Astrocyte (in vitro differentiated cells and primary cell): ENCODE results near the gene WNT7A. TPM values are rescaled to one million over a fixed set of nuclear protein-coding genes. Genes with fewer than 3 reads are reported as not detected.

Experiments used
- DNase-seq: peaks from one replicate; pipeline ENCODE4 v3.0.0-alpha.2; 2010; ENCODE audit warnings: low read depth
- FAIRE-seq: peaks from 2 replicates; lab custom pipeline; 2011; peaks lifted over from hg19 to GRCh38; lab: Jason Lieb, UNC
- H2AFZ ChIP-seq: 2 replicates; pipeline ENCODE4 v1.6.0; 2012; ENCODE audit warnings: low read depth, low read length, inconsistent platforms
- H3K27ac ChIP-seq: 2 replicates; pipeline ENCODE4 v1.5.1; 2011; ENCODE audit warnings: low read depth, low read length, inconsistent platforms
- H3K27me3 ChIP-seq: 2 replicates; pipeline ENCODE4 v1.6.0; 2011; ENCODE audit warnings: low read length, inconsistent platforms; ENCODE audit not compliant: insufficient read depth
- H3K36me3 ChIP-seq: 2 replicates; pipeline ENCODE4 v1.5.1; 2011; ENCODE audit warnings: low read length, inconsistent platforms; ENCODE audit not compliant: insufficient read depth
- H3K4me1 ChIP-seq: 2 replicates; pipeline ENCODE4 v1.5.1; 2011; ENCODE audit warnings: low read length, inconsistent platforms; ENCODE audit not compliant: insufficient read depth
- H3K4me2 ChIP-seq: 2 replicates; pipeline ENCODE4 v1.6.0; 2012; ENCODE audit warnings: low read length, inconsistent platforms
- H3K4me3 ChIP-seq: 2 replicates; pipeline ENCODE4 v1.5.1; 2011; ENCODE audit warnings: low read depth, mild to moderate bottlenecking, low read length, inconsistent platforms; ENCODE audit not compliant: insufficient read depth
- H3K79me2 ChIP-seq: 2 replicates; pipeline ENCODE4 v1.6.0; 2012; ENCODE audit warnings: mild to moderate bottlenecking, low read length, inconsistent platforms; ENCODE audit not compliant: insufficient read depth
- H3K9ac ChIP-seq: 2 replicates; pipeline ENCODE4 v1.6.0; 2012; ENCODE audit warnings: mild to moderate bottlenecking, low read length, inconsistent platforms
- H3K9me3 ChIP-seq: 2 replicates; pipeline ENCODE4 v1.5.1; 2012; ENCODE audit warnings: low read depth, mild to moderate bottlenecking, low read length, inconsistent platforms; ENCODE audit not compliant: insufficient read depth
- H4K20me1 ChIP-seq: 2 replicates; pipeline ENCODE4 v1.6.0; 2012; ENCODE audit warnings: low read length, inconsistent platforms; ENCODE audit not compliant: insufficient read depth
- H3K27ac Mint-ChIP-seq: one replicate; pipeline ENCODE4 v1.8.0; 2021; ENCODE audit warnings: mild to moderate bottlenecking, mixed read lengths; ENCODE audit not compliant: unreplicated experiment
- H3K27me3 Mint-ChIP-seq: one replicate; pipeline ENCODE4 v1.8.0; 2021; ENCODE audit warnings: low read depth, mixed read lengths; ENCODE audit not compliant: unreplicated experiment
- H3K36me3 Mint-ChIP-seq: one replicate; pipeline ENCODE4 v1.8.0; 2021; ENCODE audit warnings: low read depth, mixed read lengths; ENCODE audit not compliant: unreplicated experiment
- H3K4me1 Mint-ChIP-seq: one replicate; pipeline ENCODE4 v1.8.0; 2021; ENCODE audit warnings: low read depth, mixed read lengths; ENCODE audit not compliant: unreplicated experiment
- H3K4me3 Mint-ChIP-seq: one replicate; pipeline ENCODE4 v1.8.0; 2021; ENCODE audit warnings: mild to moderate bottlenecking, moderate library complexity, mixed read lengths; ENCODE audit not compliant: unreplicated experiment
- H3K9me3 Mint-ChIP-seq: one replicate; pipeline ENCODE4 v1.8.0; 2021; ENCODE audit warnings: mild to moderate bottlenecking, mixed read lengths; ENCODE audit not compliant: unreplicated experiment
- EZH2 ChIP-seq: IDR thresholded peaks from 2 replicates; pipeline ENCODE4 v1.6.1; 2012; ENCODE audit warnings: mild to moderate bottlenecking, low read length, inconsistent platforms; ENCODE audit not compliant: insufficient read depth
- total RNA-seq: library from RNA; stranded (reverse); gene quantifications from 2 replicates; pipeline ENCODE4 v1.2.1, GENCODE V29; 2021
- TF ChIP-seq, protein P1 (sequence below): IDR thresholded peaks from 2 replicates; pipeline ENCODE4 v1.5.1; 2011; ENCODE audit warnings: low read depth, mild to moderate bottlenecking, inconsistent platforms, low read length, moderate library complexity; ENCODE audit not compliant: insufficient read depth

WNT7A gene
- total RNA-seq, 1 donor from 2014 or later = 1.7 TPM

DNA sequence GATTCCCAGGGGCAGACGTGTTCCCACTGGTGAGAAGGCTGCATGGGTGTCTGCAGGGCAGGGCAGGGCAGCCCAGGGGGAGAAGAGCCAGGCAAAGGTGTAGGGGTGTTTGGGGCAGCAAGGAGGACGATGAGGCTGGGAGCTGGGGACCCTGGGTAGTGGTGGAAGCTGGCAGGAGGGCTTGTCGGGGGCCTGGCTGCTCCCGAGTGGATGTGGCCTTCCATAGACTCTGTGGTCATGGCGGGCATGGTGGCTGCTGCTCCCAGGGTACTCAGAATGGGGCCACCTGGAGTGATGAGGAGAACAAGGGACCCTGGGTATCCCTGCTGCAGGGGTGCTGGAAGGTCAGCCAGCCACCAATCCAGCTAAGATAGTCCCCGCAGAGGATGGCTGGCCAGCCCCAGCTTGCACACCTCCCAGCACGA, 107.5 kb downstream of the WNT7A start:
- DNase-seq = no peak
- H3K9me3 Mint-ChIP-seq = peaks cover 1% of the 10 kb centered on the region
- Histone ChIP-seq H3K27me3 (no peaks in the 10 kb centered on the region), H3K9ac (no peak overlapping the region), H3K4me2 (no peak overlapping the region), H3K4me1 (no peaks in the 10 kb centered on the region), H3K27ac (no peak overlapping the region), H3K79me2 (no peaks in the 10 kb centered on the region), H4K20me1 (no peaks in the 10 kb centered on the region), H3K4me3 (no peak overlapping the region), H2AFZ (no peak overlapping the region), H3K9me3 (no peaks in the 10 kb centered on the region), H3K36me3 (no peaks in the 10 kb centered on the region)
- FAIRE-seq = no peak
- no peak for TF ChIP-seq EZH2
- TF ChIP-seq, protein P1, sequence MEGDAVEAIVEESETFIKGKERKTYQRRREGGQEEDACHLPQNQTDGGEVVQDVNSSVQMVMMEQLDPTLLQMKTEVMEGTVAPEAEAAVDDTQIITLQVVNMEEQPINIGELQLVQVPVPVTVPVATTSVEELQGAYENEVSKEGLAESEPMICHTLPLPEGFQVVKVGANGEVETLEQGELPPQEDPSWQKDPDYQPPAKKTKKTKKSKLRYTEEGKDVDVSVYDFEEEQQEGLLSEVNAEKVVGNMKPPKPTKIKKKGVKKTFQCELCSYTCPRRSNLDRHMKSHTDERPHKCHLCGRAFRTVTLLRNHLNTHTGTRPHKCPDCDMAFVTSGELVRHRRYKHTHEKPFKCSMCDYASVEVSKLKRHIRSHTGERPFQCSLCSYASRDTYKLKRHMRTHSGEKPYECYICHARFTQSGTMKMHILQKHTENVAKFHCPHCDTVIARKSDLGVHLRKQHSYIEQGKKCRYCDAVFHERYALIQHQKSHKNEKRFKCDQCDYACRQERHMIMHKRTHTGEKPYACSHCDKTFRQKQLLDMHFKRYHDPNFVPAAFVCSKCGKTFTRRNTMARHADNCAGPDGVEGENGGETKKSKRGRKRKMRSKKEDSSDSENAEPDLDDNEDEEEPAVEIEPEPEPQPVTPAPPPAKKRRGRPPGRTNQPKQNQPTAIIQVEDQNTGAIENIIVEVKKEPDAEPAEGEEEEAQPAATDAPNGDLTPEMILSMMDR = no peak
- peaks cover 15% of the 10 kb centered on the region for H3K4me1 Mint-ChIP-seq
- no peak overlapping the region for H3K4me3 Mint-ChIP-seq
- peaks cover 14% of the 10 kb centered on the region for H3K27me3 Mint-ChIP-seq
- H3K36me3 Mint-ChIP-seq = no peaks in the 10 kb centered on the region
- no peak overlapping the region for H3K27ac Mint-ChIP-seq

DNA sequence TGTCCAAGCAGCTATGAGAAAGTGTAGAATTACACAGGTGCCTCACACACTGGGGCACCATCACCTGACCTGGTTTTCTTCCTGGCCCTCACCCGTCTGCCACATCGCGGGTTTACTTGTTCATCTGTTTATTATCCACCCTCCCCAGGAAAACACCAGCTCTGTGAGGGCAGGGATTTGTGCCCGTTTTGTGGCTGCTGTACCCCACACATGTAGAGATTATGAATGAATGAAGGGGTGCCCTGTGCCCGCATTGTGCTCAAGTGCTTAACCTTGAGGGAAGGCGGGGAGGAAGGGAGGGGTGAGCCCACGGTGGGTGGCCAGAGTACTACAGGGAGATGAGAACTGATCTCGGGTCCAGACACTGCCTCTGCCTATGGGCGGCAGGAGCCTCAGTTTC, 108.4 kb downstream of the WNT7A start:
- H3K4me3 ChIP-seq = no peak overlapping the region
- H3K9me3 ChIP-seq = no peaks in the 10 kb centered on the region
- H3K79me2 ChIP-seq = no peaks in the 10 kb centered on the region
- DNase-seq = no peak
- H3K9ac ChIP-seq = no peak overlapping the region
- H3K27ac Mint-ChIP-seq = no peak overlapping the region
- H2AFZ ChIP-seq = no peak overlapping the region
- H3K4me2 ChIP-seq = no peak overlapping the region
- no peaks in the 10 kb centered on the region for H3K4me1 ChIP-seq
- peaks cover 13% of the 10 kb centered on the region for H3K4me1 Mint-ChIP-seq
- TF ChIP-seq, protein P1 = no peak
- TF ChIP-seq EZH2 = no peak
- no peaks in the 10 kb centered on the region for H3K36me3 Mint-ChIP-seq
- peaks cover 17% of the 10 kb centered on the region for H3K27me3 Mint-ChIP-seq
- no peaks in the 10 kb centered on the region for H3K36me3 ChIP-seq
- H3K4me3 Mint-ChIP-seq = no peak overlapping the region
- no peak overlapping the region for H3K27ac ChIP-seq
- H3K27me3 ChIP-seq = no peaks in the 10 kb centered on the region
- H3K9me3 Mint-ChIP-seq = peaks cover 4% of the 10 kb centered on the region
- no peak for FAIRE-seq
- no peaks in the 10 kb centered on the region for H4K20me1 ChIP-seq
